Measurements from ENCODE around the gene CTNNBIP1. TPM values are rescaled to one million over a fixed set of nuclear protein-coding genes. Genes with fewer than 3 reads are reported as not detected.
A peak's percentile ranks its signal among the peaks of the same experiment; 100 is the strongest.

The CTNNBIP1 gene
- total RNA-seq, 1 donor from 2014 or later, result 6.7 TPM

DNA sequence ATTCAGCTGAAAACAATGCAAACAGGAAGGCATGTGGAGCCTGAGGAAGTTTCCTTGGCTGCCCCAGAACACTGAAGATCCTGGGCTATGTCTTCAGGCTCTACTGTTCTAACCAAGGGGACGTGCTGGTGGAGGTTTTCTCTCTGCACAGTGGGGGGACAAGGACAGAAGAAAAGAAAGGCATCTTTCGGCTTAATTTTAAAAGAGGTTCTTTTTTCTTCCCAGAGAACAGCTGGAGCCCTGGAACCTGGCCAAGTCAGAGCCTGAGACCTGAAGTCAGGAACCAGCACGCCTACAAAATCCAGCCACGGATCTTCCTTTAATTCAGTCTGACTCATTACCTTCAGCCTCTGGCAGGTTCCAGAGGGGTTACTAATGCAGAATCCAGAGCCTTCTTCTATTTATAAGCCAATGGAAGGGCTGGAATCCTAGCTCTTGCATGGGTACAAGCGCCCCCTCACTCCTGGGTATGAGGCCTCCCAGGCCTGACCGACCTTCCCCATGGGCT is 19.8 kb downstream of the CTNNBIP1 start:
- peaks cover 33% of the 10 kb centered on the region for H3K4me1 Mint-ChIP-seq
- H3K9me3 Mint-ChIP-seq, result no peaks in the 10 kb centered on the region
- no peak for DNase-seq
- intact Hi-C loops (cut with micrococcal nuclease), result no loop called here
- CTCF ChIA-PET, result interaction anchor here (1.3 kb wide), 1 partner anchor 399 kb away, joined by 3 read pairs; no protein-coding TSS in a partner anchor
- H3K27me3 Mint-ChIP-seq, result no peaks in the 10 kb centered on the region
- ATAC-seq (ENCODE audit: low read depth), result no peak
- H3K27ac Mint-ChIP-seq, result peak overlapping the region; percentile 14
- no peak overlapping the region for H3K4me3 Mint-ChIP-seq
- POLR2A ChIA-PET, result no interaction called here
- TF ChIP-seq, protein P1, sequence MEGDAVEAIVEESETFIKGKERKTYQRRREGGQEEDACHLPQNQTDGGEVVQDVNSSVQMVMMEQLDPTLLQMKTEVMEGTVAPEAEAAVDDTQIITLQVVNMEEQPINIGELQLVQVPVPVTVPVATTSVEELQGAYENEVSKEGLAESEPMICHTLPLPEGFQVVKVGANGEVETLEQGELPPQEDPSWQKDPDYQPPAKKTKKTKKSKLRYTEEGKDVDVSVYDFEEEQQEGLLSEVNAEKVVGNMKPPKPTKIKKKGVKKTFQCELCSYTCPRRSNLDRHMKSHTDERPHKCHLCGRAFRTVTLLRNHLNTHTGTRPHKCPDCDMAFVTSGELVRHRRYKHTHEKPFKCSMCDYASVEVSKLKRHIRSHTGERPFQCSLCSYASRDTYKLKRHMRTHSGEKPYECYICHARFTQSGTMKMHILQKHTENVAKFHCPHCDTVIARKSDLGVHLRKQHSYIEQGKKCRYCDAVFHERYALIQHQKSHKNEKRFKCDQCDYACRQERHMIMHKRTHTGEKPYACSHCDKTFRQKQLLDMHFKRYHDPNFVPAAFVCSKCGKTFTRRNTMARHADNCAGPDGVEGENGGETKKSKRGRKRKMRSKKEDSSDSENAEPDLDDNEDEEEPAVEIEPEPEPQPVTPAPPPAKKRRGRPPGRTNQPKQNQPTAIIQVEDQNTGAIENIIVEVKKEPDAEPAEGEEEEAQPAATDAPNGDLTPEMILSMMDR (IDR thresholded peaks at IDR 0.05), result no peak
- H3K36me3 Mint-ChIP-seq (ENCODE audit: low read depth), result no peaks in the 10 kb centered on the region

DNA sequence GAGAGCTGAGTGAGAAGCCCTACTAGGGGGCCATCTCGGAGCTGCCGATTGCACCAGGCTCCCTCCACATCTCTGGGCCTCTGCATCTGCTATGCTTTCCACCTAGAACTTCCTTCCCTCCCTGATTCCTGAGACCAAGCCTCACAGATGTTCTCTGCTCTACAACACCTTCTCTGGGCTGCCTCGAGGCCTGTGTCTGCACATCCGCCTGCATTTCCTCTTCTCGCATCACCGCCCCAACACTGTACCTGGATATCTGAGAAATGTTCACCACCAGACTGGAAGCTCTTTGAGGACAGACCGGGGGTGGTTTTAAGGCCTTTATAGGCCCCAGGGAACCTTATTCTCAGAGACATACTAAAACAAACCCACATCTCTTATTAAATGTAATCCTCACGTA is 20.7 kb downstream of the CTNNBIP1 start:
- peaks cover 3% of the 10 kb centered on the region for H3K36me3 Mint-ChIP-seq (ENCODE audit: low read depth)
- TF ChIP-seq, protein P1 (IDR thresholded peaks at IDR 0.05), result no peak
- H3K27ac Mint-ChIP-seq, result peak overlapping the region; percentile 30
- no peaks in the 10 kb centered on the region for H3K27me3 Mint-ChIP-seq
- intact Hi-C loops (cut with micrococcal nuclease), result no loop called here
- H3K4me3 Mint-ChIP-seq, result no peak overlapping the region
- ATAC-seq (ENCODE audit: low read depth) (no peak), DNase-seq (no peak)
- H3K9me3 Mint-ChIP-seq, result no peaks in the 10 kb centered on the region
- ChIA-PET POLR2A (no interaction called here), CTCF (interaction anchor here (1.2 kb wide), 1 partner anchor 12 kb away, joined by 3 read pairs; no protein-coding TSS in a partner anchor)
- H3K4me1 Mint-ChIP-seq, result peaks cover 33% of the 10 kb centered on the region

DNA sequence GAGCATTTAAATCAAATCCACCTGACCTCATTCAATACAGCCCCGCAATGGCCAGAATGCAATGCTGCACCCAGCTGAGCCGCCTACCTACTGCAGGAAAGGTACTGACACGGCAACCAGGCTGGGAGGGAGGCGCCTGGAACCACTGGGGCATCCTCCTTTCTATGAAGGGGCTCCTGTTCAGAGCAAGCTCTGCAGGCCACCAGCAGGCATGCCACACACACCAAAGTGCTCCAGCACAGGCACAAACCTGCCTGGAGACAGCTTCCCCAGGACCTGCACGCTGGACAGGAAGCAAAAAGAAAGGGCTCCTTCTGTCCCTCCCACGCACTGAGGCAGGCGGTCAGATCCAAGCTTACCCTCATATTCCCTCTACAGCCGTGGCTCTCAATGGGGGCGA is 21.2 kb downstream of the CTNNBIP1 start:
- Mint-ChIP-seq H3K9me3 (no peaks in the 10 kb centered on the region), H3K27me3 (no peaks in the 10 kb centered on the region), H3K27ac (no peak overlapping the region), H3K4me3 (no peak overlapping the region), H3K36me3 (ENCODE audit: low read depth) (peaks cover 3% of the 10 kb centered on the region), H3K4me1 (peaks cover 31% of the 10 kb centered on the region)
- ATAC-seq (ENCODE audit: low read depth) (no peak), DNase-seq (no peak)
- TF ChIP-seq, protein P1 (IDR thresholded peaks at IDR 0.05), result no peak
- ChIA-PET CTCF (interaction anchor here (1.2 kb wide), 1 partner anchor 11 kb away, joined by 3 read pairs; no protein-coding TSS in a partner anchor), POLR2A (no interaction called here)
- intact Hi-C loops (cut with micrococcal nuclease), result no loop called here

DNA sequence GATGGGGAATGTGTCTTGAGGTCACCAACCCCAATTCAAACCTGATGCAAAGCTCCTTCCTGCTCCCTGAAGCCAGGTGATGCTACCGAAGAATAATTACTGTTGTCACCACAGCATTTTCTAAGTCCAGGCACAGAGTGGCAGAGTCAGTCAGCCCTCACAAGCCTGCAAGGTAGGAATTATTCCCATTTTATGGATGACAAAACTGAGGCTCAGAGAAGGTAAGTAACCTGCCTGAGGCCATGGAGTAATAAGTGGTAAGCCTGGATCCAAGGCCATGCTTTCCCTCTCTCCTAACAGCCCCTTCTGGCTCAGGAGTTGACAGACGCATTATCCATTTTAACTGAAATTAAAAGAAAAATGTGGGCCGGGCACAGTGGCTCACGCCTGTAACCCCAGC is 23.0 kb downstream of the CTNNBIP1 start:
- TF ChIP-seq, protein P1 (IDR thresholded peaks at IDR 0.05), result no peak
- ATAC-seq (ENCODE audit: low read depth), result no peak
- Mint-ChIP-seq H3K4me1 (peaks cover 18% of the 10 kb centered on the region), H3K4me3 (no peak overlapping the region), H3K27me3 (no peaks in the 10 kb centered on the region), H3K36me3 (ENCODE audit: low read depth) (peaks cover 7% of the 10 kb centered on the region), H3K9me3 (no peaks in the 10 kb centered on the region), H3K27ac (no peak overlapping the region)
- intact Hi-C loops (cut with micrococcal nuclease), result no loop called here
- POLR2A ChIA-PET, result no interaction called here
- CTCF ChIA-PET, result no interaction called here
- DNase-seq, result no peak

DNA sequence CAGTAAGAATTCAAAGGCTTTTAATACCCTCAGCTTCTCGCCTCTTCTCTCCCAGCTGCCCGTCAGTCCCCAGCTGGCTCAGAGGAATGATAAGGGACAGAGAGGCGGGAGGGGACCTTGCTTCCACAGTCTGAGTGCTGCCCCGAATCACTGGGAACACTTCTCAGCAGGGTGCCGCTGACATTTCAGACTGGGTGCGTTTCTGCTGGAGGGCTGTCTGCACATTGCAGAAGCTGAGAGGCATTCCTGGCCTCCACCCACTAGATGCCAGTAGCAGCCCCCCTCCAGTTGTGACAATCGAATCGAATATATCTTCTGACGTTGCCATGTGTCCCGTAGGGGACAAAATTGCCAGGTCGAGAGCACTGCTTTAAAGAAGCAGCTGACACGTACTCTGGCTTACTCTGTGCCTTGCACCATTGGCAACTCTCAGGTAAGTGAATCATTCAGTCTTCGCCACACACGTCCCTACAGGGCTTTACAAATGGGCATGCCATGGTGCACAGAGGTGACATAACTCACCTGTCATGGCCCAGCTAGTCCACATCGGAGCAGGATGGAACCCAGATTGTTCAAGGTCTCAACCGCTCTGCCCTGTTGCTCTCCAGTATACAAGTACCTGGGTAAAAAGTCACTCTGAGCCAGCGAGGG is 23.9 kb downstream of the CTNNBIP1 start:
- Mint-ChIP-seq H3K4me3 (no peak overlapping the region), H3K27me3 (no peaks in the 10 kb centered on the region), H3K4me1 (peaks cover 18% of the 10 kb centered on the region), H3K9me3 (no peaks in the 10 kb centered on the region), H3K27ac (no peak overlapping the region), H3K36me3 (ENCODE audit: low read depth) (peaks cover 7% of the 10 kb centered on the region)
- DNase-seq (no peak), ATAC-seq (ENCODE audit: low read depth) (no peak)
- TF ChIP-seq, protein P1 (IDR thresholded peaks at IDR 0.05), result no peak
- intact Hi-C loops (cut with micrococcal nuclease), result no loop called here
- POLR2A ChIA-PET, result no interaction called here
- CTCF ChIA-PET, result no interaction called here

Data from activated B cell treated with CpG ODN at 0.5 μM for 24 hours (primary cell).